Measurements from ENCODE around the gene HSD17B1. TPM values are rescaled to one million over a fixed set of nuclear protein-coding genes. Genes with fewer than 3 reads are reported as not detected.
A peak's percentile ranks its signal among the peaks of the same experiment; 100 is the strongest.

HSD17B1 gene
- total and polyA plus RNA-seq, 2 of the 13 experiments (the other 11 are each of a cell fraction or from before 2014, with no cell fraction given) = 0.54 to 0.93 TPM

DNA sequence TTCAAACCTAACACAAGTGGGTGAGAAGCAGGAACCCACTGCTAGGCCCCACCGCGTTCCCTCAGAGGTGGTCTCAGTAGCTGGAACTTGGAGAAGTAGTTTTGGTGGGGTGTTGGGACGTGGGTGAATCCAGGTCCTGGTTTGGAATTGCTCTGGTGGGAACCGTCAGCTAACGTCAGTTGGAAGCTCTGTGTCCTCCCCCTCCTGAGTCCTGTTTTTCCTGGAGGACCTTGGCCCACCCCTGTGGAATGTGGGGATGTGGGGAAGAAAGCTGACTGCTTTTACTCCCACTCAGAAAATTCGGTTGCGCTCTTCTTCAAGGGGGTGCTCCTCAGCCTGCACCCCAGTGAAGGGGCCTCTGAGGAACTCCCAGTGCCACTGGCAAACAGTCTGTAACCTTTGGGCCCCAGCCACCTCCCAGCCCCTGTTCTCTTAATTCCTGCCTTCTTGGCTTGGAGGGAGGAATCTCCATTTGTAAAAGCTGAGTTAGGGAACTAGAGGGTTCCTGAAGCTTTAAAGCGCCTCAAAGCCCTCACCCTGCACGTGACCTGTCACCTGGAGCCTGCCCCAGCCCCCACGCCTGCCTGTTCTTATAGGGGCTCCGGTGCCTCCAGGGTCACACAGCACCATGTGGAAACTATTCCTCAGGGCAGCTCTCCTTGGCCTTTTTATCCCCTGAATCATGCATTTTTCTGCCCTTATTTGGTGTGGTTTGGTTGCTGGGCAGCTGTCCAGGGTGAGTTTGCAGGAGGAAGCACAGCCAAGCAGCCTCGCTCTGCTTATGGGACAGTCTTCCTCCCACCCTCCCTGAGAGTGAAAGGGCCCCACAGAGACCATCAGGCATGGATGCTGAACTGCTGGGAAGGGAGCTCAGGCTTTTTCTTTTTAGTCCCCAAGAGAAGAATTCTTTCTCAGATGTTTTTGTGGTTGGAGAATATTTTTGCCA lies 32.9 kb upstream of the HSD17B1 start (continued):
- no peak for TF ChIP-seq RFX3 (CRISPR knock-in tag; IDR thresholded peaks at IDR 0.05)
- TF ChIP-seq, protein P1, sequence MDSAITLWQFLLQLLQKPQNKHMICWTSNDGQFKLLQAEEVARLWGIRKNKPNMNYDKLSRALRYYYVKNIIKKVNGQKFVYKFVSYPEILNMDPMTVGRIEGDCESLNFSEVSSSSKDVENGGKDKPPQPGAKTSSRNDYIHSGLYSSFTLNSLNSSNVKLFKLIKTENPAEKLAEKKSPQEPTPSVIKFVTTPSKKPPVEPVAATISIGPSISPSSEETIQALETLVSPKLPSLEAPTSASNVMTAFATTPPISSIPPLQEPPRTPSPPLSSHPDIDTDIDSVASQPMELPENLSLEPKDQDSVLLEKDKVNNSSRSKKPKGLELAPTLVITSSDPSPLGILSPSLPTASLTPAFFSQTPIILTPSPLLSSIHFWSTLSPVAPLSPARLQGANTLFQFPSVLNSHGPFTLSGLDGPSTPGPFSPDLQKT (CRISPR knock-in tag; IDR thresholded peaks at IDR 0.05; ENCODE audit: borderline replicate concordance) = no peak
- TF ChIP-seq NR2F2 (IDR thresholded peaks at IDR 0.05; ENCODE audit: borderline replicate concordance, low read depth) = peak; percentile 32; the same call in 1 of the 2 replicates
- TF ChIP-seq, protein P2, sequence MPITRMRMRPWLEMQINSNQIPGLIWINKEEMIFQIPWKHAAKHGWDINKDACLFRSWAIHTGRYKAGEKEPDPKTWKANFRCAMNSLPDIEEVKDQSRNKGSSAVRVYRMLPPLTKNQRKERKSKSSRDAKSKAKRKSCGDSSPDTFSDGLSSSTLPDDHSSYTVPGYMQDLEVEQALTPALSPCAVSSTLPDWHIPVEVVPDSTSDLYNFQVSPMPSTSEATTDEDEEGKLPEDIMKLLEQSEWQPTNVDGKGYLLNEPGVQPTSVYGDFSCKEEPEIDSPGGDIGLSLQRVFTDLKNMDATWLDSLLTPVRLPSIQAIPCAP (CRISPR knock-in tag; IDR thresholded peaks at IDR 0.05; ENCODE audit: low read depth) = 0 out of 2 replicates have a peak, but pooled peaks have one; percentile 34
- TF ChIP-seq ZNF558 (CRISPR knock-in tag; IDR thresholded peaks at IDR 0.05; ENCODE audit: borderline replicate concordance) = no peak
- no peak for TF ChIP-seq KLF11 (CRISPR knock-in tag; IDR thresholded peaks at IDR 0.05)
- peak; percentile 0; the same call in 1 of the 2 replicates for TF ChIP-seq DMAP1 (CRISPR knock-in tag; IDR thresholded peaks at IDR 0.05)
- TF ChIP-seq ZNF782 (CRISPR knock-in tag; IDR thresholded peaks at IDR 0.05; ENCODE audit: borderline replicate concordance) = no peak
- no peak for TF ChIP-seq CEBPG (CRISPR knock-in tag; IDR thresholded peaks at IDR 0.05)
- TF ChIP-seq, protein P3, sequence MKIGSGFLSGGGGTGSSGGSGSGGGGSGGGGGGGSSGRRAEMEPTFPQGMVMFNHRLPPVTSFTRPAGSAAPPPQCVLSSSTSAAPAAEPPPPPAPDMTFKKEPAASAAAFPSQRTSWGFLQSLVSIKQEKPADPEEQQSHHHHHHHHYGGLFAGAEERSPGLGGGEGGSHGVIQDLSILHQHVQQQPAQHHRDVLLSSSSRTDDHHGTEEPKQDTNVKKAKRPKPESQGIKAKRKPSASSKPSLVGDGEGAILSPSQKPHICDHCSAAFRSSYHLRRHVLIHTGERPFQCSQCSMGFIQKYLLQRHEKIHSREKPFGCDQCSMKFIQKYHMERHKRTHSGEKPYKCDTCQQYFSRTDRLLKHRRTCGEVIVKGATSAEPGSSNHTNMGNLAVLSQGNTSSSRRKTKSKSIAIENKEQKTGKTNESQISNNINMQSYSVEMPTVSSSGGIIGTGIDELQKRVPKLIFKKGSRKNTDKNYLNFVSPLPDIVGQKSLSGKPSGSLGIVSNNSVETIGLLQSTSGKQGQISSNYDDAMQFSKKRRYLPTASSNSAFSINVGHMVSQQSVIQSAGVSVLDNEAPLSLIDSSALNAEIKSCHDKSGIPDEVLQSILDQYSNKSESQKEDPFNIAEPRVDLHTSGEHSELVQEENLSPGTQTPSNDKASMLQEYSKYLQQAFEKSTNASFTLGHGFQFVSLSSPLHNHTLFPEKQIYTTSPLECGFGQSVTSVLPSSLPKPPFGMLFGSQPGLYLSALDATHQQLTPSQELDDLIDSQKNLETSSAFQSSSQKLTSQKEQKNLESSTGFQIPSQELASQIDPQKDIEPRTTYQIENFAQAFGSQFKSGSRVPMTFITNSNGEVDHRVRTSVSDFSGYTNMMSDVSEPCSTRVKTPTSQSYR (CRISPR knock-in tag; IDR thresholded peaks at IDR 0.05; ENCODE audit: borderline replicate concordance) = peak; percentile 49; the same call in 1 of the 2 replicates
- TF ChIP-seq ZNF879 (CRISPR knock-in tag; IDR thresholded peaks at IDR 0.05) = no peak
- no peak for TF ChIP-seq ZNF333 (CRISPR knock-in tag; IDR thresholded peaks at IDR 0.05; ENCODE audit: borderline replicate concordance)
- TF ChIP-seq SP1 (IDR thresholded peaks at IDR 0.05) = no peak
- TF ChIP-seq SP1 (CRISPR knock-in tag; IDR thresholded peaks at IDR 0.05) = no peak
- TF ChIP-seq KDM4B (CRISPR knock-in tag; IDR thresholded peaks at IDR 0.05) = no peak
- TF ChIP-seq JUN (CRISPR knock-in tag; IDR thresholded peaks at IDR 0.05) = 0 out of 2 replicates have a peak, but pooled peaks have one; percentile 38
- peak; percentile 31; the same call in 1 of the 2 replicates for TF ChIP-seq RARA (CRISPR knock-in tag; IDR thresholded peaks at IDR 0.05)
- 0 out of 2 replicates have a peak, but pooled peaks have one; percentile 25 for TF ChIP-seq ZNF138 (CRISPR knock-in tag; IDR thresholded peaks at IDR 0.05; ENCODE audit: low read depth)
- TF ChIP-seq, protein P4, sequence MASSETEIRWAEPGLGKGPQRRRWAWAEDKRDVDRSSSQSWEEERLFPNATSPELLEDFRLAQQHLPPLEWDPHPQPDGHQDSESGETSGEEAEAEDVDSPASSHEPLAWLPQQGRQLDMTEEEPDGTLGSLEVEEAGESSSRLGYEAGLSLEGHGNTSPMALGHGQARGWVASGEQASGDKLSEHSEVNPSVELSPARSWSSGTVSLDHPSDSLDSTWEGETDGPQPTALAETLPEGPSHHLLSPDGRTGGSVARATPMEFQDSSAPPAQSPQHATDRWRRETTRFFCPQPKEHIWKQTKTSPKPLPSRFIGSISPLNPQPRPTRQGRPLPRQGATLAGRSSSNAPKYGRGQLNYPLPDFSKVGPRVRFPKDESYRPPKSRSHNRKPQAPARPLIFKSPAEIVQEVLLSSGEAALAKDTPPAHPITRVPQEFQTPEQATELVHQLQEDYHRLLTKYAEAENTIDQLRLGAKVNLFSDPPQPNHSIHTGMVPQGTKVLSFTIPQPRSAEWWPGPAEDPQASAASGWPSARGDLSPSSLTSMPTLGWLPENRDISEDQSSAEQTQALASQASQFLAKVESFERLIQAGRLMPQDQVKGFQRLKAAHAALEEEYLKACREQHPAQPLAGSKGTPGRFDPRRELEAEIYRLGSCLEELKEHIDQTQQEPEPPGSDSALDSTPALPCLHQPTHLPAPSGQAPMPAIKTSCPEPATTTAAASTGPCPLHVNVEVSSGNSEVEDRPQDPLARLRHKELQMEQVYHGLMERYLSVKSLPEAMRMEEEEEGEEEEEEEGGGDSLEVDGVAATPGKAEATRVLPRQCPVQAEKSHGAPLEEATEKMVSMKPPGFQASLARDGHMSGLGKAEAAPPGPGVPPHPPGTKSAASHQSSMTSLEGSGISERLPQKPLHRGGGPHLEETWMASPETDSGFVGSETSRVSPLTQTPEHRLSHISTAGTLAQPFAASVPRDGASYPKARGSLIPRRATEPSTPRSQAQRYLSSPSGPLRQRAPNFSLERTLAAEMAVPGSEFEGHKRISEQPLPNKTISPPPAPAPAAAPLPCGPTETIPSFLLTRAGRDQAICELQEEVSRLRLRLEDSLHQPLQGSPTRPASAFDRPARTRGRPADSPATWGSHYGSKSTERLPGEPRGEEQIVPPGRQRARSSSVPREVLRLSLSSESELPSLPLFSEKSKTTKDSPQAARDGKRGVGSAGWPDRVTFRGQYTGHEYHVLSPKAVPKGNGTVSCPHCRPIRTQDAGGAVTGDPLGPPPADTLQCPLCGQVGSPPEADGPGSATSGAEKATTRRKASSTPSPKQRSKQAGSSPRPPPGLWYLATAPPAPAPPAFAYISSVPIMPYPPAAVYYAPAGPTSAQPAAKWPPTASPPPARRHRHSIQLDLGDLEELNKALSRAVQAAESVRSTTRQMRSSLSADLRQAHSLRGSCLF (CRISPR knock-in tag; IDR thresholded peaks at IDR 0.05; ENCODE audit: borderline replicate concordance) = no peak
